Ishikawa (cell line): ENCODE data around the gene APBB2.

ENCODE experiments used
- TCF12 ChIP-seq: IDR thresholded peaks from 2 replicates; pipeline ENCODE4 v1.6.1; 2012; ENCODE audit warnings: low read depth
- TF ChIP-seq, protein P1 (sequence below): IDR thresholded peaks from 2 replicates; pipeline ENCODE4 v1.6.1; 2012; ENCODE audit warnings: low read depth, mild to moderate bottlenecking

DNA sequence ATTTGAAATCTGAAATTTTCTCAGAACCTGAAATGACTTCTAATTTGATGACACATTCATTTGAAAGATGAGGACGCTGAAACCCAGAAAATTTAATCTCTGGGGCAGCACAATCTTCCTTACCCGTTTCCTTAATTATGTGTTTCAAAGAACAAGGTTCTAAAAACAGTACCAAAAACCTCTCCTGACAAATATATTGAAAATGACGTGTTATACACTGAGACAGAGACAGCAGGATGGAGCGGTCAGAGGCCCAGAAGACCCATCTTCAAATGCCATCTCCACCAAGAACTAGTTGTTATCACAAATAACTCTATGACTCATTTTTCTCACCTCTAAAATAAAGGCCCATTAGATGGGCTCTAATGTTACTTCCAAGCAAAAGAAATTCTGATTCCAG lies 287.3 kb downstream of the APBB2 start:
- TF ChIP-seq TCF12, result no peak
- TF ChIP-seq, protein P1, sequence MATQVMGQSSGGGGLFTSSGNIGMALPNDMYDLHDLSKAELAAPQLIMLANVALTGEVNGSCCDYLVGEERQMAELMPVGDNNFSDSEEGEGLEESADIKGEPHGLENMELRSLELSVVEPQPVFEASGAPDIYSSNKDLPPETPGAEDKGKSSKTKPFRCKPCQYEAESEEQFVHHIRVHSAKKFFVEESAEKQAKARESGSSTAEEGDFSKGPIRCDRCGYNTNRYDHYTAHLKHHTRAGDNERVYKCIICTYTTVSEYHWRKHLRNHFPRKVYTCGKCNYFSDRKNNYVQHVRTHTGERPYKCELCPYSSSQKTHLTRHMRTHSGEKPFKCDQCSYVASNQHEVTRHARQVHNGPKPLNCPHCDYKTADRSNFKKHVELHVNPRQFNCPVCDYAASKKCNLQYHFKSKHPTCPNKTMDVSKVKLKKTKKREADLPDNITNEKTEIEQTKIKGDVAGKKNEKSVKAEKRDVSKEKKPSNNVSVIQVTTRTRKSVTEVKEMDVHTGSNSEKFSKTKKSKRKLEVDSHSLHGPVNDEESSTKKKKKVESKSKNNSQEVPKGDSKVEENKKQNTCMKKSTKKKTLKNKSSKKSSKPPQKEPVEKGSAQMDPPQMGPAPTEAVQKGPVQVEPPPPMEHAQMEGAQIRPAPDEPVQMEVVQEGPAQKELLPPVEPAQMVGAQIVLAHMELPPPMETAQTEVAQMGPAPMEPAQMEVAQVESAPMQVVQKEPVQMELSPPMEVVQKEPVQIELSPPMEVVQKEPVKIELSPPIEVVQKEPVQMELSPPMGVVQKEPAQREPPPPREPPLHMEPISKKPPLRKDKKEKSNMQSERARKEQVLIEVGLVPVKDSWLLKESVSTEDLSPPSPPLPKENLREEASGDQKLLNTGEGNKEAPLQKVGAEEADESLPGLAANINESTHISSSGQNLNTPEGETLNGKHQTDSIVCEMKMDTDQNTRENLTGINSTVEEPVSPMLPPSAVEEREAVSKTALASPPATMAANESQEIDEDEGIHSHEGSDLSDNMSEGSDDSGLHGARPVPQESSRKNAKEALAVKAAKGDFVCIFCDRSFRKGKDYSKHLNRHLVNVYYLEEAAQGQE, result no peak
